ENCODE data around the gene LRRN3.

Gene LRRN3

GRCh38 chr7:111103136-111103535, 12.2 kb downstream of the LRRN3 start:
- 100% methylated on average over 2 of the region's 4 CpGs for WGBS

DNA sequence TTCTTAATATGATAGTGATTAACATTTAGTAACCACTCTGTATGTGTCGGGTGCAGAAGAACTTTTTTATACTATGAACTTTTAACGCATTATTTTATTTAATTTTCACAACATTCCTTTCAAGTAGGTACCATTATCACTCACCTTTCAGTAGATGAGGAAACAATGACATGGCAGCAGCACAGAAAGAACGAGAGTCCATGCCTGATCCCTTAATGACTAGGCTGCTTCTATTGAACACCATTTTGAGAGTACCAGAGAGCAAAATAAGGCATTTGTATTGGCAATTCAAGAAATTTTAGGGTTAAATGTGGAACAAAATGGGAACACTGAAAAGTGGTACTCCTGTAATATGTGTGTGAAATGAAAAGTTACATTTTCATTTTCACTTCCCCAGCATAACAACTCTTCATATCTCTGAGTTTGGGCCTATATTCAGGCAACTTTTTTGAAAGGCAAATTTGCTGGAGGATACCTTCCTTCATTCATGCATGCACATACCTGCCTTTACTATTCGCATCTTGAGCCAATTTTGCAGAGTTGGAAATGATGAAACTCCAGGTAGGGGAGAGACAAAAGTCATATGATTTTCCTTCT, 12.8 kb downstream of the LRRN3 start:
- H3K4ac ChIP-seq (ENCODE audit: low read depth in 1 of 2, low read length in 2 of 2) = no peak overlapping the region
- no peak overlapping the region for H4K91ac ChIP-seq (ENCODE audit: low read length)
- no peak overlapping the region for H2AK5ac ChIP-seq (ENCODE audit: low read length, severe bottlenecking)
- no peaks in the 10 kb centered on the region for H3K9me3 ChIP-seq (ENCODE audit: control insufficient read depth, low read length)
- H2BK5ac ChIP-seq (ENCODE audit: low read depth, low read length, poor library complexity, severe bottlenecking) = no peak overlapping the region
- H3K27ac ChIP-seq (ENCODE audit: low read length, poor library complexity, severe bottlenecking) = no peak overlapping the region
- H3K36me3 ChIP-seq (ENCODE audit: control insufficient read depth in 1 of 2, insufficient read depth in 2 of 2, low read depth in 1 of 2, low read length in 2 of 2) = no peaks in the 10 kb centered on the region
- no peak overlapping the region for H3K9ac ChIP-seq (ENCODE audit: low read length)
- no peak overlapping the region for H3K23ac ChIP-seq (ENCODE audit: low read length in 2 of 2)
- 86% methylated on average over 3 of the region's 4 CpGs for WGBS
- H2AFZ ChIP-seq (ENCODE audit: low read depth, low read length) = no peak overlapping the region
- no peaks in the 10 kb centered on the region for H3K27me3 ChIP-seq (ENCODE audit: control insufficient read depth in 1 of 2, insufficient read depth in 1 of 2, low read length in 2 of 2)
- no peaks in the 10 kb centered on the region for H3K4me1 ChIP-seq (ENCODE audit: control insufficient read depth, insufficient read depth, low read depth, low read length)
- H3K14ac ChIP-seq (ENCODE audit: low read length in 2 of 2) = no peak overlapping the region
- H3K79me1 ChIP-seq (replicated peaks; ENCODE audit: low read length, poor library complexity, severe bottlenecking) = no peaks in the 10 kb centered on the region
- no peak overlapping the region for H2BK120ac ChIP-seq (ENCODE audit: low read depth, low read length)
- no peak overlapping the region for H3K4me2 ChIP-seq (ENCODE audit: low read length, poor library complexity, severe bottlenecking)
- no peak overlapping the region for H2BK15ac ChIP-seq (ENCODE audit: low read depth, poor library complexity, severe bottlenecking)
- no peak overlapping the region for H3K4me3 ChIP-seq (ENCODE audit: insufficient read depth in 1 of 2, low read depth in 1 of 2, low read length in 2 of 2)
- no peak overlapping the region for H2BK12ac ChIP-seq (ENCODE audit: low read length in 2 of 2)
- H4K8ac ChIP-seq (ENCODE audit: low read length) = no peak overlapping the region
- H3K18ac ChIP-seq (ENCODE audit: low read depth in 1 of 2, low read length in 2 of 2) = no peak overlapping the region
- no peak for DNase-seq

More at GRCh38 chr7:111103136-111103535, 12.2 kb downstream of the LRRN3 start:
- Histone ChIP-seq H2BK12ac (ENCODE audit: low read length in 2 of 2) (no peak overlapping the region), H3K79me1 (replicated peaks; ENCODE audit: low read length, poor library complexity, severe bottlenecking) (no peaks in the 10 kb centered on the region), H3K18ac (ENCODE audit: low read depth in 1 of 2, low read length in 2 of 2) (no peak overlapping the region), H3K4me1 (ENCODE audit: control insufficient read depth, insufficient read depth, low read depth, low read length) (no peaks in the 10 kb centered on the region), H3K14ac (ENCODE audit: low read length in 2 of 2) (no peak overlapping the region), H3K9ac (ENCODE audit: low read length) (no peak overlapping the region), H3K4ac (ENCODE audit: low read depth in 1 of 2, low read length in 2 of 2) (no peak overlapping the region), H3K4me2 (ENCODE audit: low read length, poor library complexity, severe bottlenecking) (no peak overlapping the region), H4K91ac (ENCODE audit: low read length) (no peak overlapping the region), H3K27ac (ENCODE audit: low read length, poor library complexity, severe bottlenecking) (no peak overlapping the region), H3K36me3 (ENCODE audit: control insufficient read depth in 1 of 2, insufficient read depth in 2 of 2, low read depth in 1 of 2, low read length in 2 of 2) (no peaks in the 10 kb centered on the region), H3K23ac (ENCODE audit: low read length in 2 of 2) (no peak overlapping the region), H2BK15ac (ENCODE audit: low read depth, poor library complexity, severe bottlenecking) (no peak overlapping the region), H2AK5ac (ENCODE audit: low read length, severe bottlenecking) (no peak overlapping the region), H3K9me3 (ENCODE audit: control insufficient read depth, low read length) (no peaks in the 10 kb centered on the region), H3K4me3 (ENCODE audit: insufficient read depth in 1 of 2, low read depth in 1 of 2, low read length in 2 of 2) (no peak overlapping the region), H2AFZ (ENCODE audit: low read depth, low read length) (no peak overlapping the region), H2BK5ac (ENCODE audit: low read depth, low read length, poor library complexity, severe bottlenecking) (no peak overlapping the region), H3K27me3 (ENCODE audit: control insufficient read depth in 1 of 2, insufficient read depth in 1 of 2, low read length in 2 of 2) (no peaks in the 10 kb centered on the region), H2BK120ac (ENCODE audit: low read depth, low read length) (no peak overlapping the region), H4K8ac (ENCODE audit: low read length) (no peak overlapping the region)
- no peak for DNase-seq

GRCh38 chr7:111104710-111105109, 13.8 kb downstream of the LRRN3 start:
- Histone ChIP-seq H3K9ac (ENCODE audit: low read length) (no peak overlapping the region), H3K4me3 (ENCODE audit: insufficient read depth in 1 of 2, low read depth in 1 of 2, low read length in 2 of 2) (no peak overlapping the region), H2BK5ac (ENCODE audit: low read depth, low read length, poor library complexity, severe bottlenecking) (no peak overlapping the region), H3K4me1 (ENCODE audit: control insufficient read depth, insufficient read depth, low read depth, low read length) (no peaks in the 10 kb centered on the region), H3K27ac (ENCODE audit: low read length, poor library complexity, severe bottlenecking) (no peak overlapping the region), H3K4me2 (ENCODE audit: low read length, poor library complexity, severe bottlenecking) (no peak overlapping the region), H3K23ac (ENCODE audit: low read length in 2 of 2) (no peak overlapping the region), H2BK15ac (ENCODE audit: low read depth, poor library complexity, severe bottlenecking) (no peak overlapping the region), H3K79me1 (replicated peaks; ENCODE audit: low read length, poor library complexity, severe bottlenecking) (no peaks in the 10 kb centered on the region), H4K8ac (ENCODE audit: low read length) (no peak overlapping the region), H2BK12ac (ENCODE audit: low read length in 2 of 2) (no peak overlapping the region), H2BK120ac (ENCODE audit: low read depth, low read length) (no peak overlapping the region), H3K4ac (ENCODE audit: low read depth in 1 of 2, low read length in 2 of 2) (no peak overlapping the region), H3K18ac (ENCODE audit: low read depth in 1 of 2, low read length in 2 of 2) (no peak overlapping the region), H3K9me3 (ENCODE audit: control insufficient read depth, low read length) (no peaks in the 10 kb centered on the region), H4K91ac (ENCODE audit: low read length) (no peak overlapping the region), H3K14ac (ENCODE audit: low read length in 2 of 2) (no peak overlapping the region), H3K36me3 (ENCODE audit: control insufficient read depth in 1 of 2, insufficient read depth in 2 of 2, low read depth in 1 of 2, low read length in 2 of 2) (no peaks in the 10 kb centered on the region), H2AFZ (ENCODE audit: low read depth, low read length) (no peak overlapping the region), H3K27me3 (ENCODE audit: control insufficient read depth in 1 of 2, insufficient read depth in 1 of 2, low read length in 2 of 2) (no peaks in the 10 kb centered on the region), H2AK5ac (ENCODE audit: low read length, severe bottlenecking) (no peak overlapping the region)
- WGBS = 85% methylated on average over 2 of the region's 3 CpGs
- DNase-seq = no peak

DNA sequence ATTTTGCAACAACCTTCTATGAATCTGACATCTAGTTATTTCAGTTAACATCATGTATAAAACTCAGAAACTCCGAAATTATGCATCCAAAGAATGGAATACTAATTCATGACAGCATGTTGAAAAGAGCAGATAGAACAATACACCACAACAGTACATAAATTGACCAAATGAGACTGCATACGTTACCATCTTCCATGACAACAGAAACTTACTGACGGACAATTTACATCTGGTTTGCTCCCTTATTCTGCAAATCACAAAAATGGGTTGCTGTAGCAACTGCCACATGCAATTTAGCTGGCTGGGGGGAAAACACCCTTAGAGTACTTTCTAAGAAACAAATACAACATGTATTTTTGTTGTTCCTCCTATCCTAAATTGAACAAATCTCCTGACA, 14.3 kb downstream of the LRRN3 start:
- no peak overlapping the region for H3K27ac ChIP-seq (ENCODE audit: low read length, poor library complexity, severe bottlenecking)
- H3K14ac ChIP-seq (ENCODE audit: low read length in 2 of 2) = no peak overlapping the region
- no peak overlapping the region for H3K4me2 ChIP-seq (ENCODE audit: low read length, poor library complexity, severe bottlenecking)
- 95% methylated on average over 3 of the region's 3 CpGs for WGBS
- no peak overlapping the region for H2BK12ac ChIP-seq (ENCODE audit: low read length in 2 of 2)
- H3K79me1 ChIP-seq (replicated peaks; ENCODE audit: low read length, poor library complexity, severe bottlenecking) = no peaks in the 10 kb centered on the region
- no peaks in the 10 kb centered on the region for H3K4me1 ChIP-seq (ENCODE audit: control insufficient read depth, insufficient read depth, low read depth, low read length)
- no peak overlapping the region for H2BK15ac ChIP-seq (ENCODE audit: low read depth, poor library complexity, severe bottlenecking)
- H3K4ac ChIP-seq (ENCODE audit: low read depth in 1 of 2, low read length in 2 of 2) = no peak overlapping the region
- no peak overlapping the region for H3K23ac ChIP-seq (ENCODE audit: low read length in 2 of 2)
- no peak overlapping the region for H2AFZ ChIP-seq (ENCODE audit: low read depth, low read length)
- no peak overlapping the region for H3K4me3 ChIP-seq (ENCODE audit: insufficient read depth in 1 of 2, low read depth in 1 of 2, low read length in 2 of 2)
- no peak overlapping the region for H2BK5ac ChIP-seq (ENCODE audit: low read depth, low read length, poor library complexity, severe bottlenecking)
- H4K8ac ChIP-seq (ENCODE audit: low read length) = no peak overlapping the region
- no peak overlapping the region for H2BK120ac ChIP-seq (ENCODE audit: low read depth, low read length)
- H3K9me3 ChIP-seq (ENCODE audit: control insufficient read depth, low read length) = no peaks in the 10 kb centered on the region
- no peaks in the 10 kb centered on the region for H3K27me3 ChIP-seq (ENCODE audit: control insufficient read depth in 1 of 2, insufficient read depth in 1 of 2, low read length in 2 of 2)
- no peak overlapping the region for H2AK5ac ChIP-seq (ENCODE audit: low read length, severe bottlenecking)
- DNase-seq = no peak
- H4K91ac ChIP-seq (ENCODE audit: low read length) = no peak overlapping the region
- H3K18ac ChIP-seq (ENCODE audit: low read depth in 1 of 2, low read length in 2 of 2) = no peak overlapping the region
- no peak overlapping the region for H3K9ac ChIP-seq (ENCODE audit: low read length)
- no peaks in the 10 kb centered on the region for H3K36me3 ChIP-seq (ENCODE audit: control insufficient read depth in 1 of 2, insufficient read depth in 2 of 2, low read depth in 1 of 2, low read length in 2 of 2)

Measured in mesenchymal stem cell (in vitro differentiated cells and primary cell).